ENCODE data around the gene SSU72.

DNA sequence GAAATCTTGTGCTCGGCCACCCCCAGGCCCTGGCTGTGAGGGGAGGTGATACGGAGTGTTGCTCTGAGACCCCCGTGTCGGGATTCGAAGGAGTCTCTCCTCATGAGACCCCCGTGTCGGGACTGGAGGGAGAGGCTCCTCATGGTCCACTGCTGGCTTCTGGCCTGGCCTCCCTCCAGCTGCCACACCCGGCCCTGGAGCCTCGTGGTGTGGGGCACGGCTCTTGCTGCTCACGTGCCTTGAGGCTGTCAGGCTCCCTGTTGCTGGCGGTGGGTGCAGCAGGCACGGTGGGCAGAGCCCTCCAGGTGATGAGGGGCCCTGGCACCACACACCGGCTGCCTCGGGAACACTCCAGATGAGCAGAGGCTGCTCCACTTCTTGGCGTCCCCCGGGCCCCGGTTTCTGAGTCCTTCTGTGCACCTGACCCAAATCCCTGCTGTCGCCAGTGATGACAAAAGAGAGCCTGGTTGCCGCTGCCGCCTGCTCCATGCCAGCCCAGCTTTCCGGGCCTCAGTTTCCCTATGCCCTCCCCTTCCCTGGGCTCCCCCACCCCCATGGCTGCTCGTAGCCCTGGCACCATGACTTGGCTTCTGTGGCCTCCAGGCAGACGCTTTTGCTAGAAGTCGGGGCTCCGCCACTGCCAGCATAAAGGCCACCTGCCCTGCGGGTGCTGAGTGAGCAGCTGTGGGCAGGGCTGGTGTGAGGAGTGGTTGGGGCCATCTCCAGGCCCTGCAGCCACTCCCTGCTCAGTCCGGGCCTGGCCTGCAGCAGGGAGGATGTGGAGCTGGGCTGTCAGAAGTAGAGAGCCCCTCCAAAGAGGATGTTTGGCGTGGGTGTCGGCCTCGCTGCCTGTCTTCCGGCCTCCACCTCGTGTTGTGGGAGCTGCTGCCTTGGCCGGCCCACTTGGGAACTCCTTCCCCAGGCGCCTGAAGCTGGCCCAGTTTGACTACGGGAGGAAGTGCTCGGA, 46.1 kb downstream of the SSU72 start:
- TF ChIP-seq, protein P1, sequence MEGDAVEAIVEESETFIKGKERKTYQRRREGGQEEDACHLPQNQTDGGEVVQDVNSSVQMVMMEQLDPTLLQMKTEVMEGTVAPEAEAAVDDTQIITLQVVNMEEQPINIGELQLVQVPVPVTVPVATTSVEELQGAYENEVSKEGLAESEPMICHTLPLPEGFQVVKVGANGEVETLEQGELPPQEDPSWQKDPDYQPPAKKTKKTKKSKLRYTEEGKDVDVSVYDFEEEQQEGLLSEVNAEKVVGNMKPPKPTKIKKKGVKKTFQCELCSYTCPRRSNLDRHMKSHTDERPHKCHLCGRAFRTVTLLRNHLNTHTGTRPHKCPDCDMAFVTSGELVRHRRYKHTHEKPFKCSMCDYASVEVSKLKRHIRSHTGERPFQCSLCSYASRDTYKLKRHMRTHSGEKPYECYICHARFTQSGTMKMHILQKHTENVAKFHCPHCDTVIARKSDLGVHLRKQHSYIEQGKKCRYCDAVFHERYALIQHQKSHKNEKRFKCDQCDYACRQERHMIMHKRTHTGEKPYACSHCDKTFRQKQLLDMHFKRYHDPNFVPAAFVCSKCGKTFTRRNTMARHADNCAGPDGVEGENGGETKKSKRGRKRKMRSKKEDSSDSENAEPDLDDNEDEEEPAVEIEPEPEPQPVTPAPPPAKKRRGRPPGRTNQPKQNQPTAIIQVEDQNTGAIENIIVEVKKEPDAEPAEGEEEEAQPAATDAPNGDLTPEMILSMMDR (conservative IDR thresholded peaks at IDR 0.05; ENCODE audit: low read depth, low read length) = no peak
- TF ChIP-seq EZH2 (IDR thresholded peaks at IDR 0.05; ENCODE audit: borderline replicate concordance, low read depth, low read length, poor library complexity, severe bottlenecking) = no peak
